HG02642 (cell line): Measurements from ENCODE around the gene PDE6G.

Experiments used
- ATAC-seq: cut with Tn5 transposase; IDR thresholded peaks from one replicate; pipeline ENCODE4 v1.9.1; 2021; ENCODE audit warnings: mild to moderate bottlenecking; ENCODE audit not compliant: unreplicated experiment, poor library complexity

The PDE6G gene

GRCh38 chr17:81656118-81656743 lies at the start of gene PDE6G:
Gene PDE6G, minus strand, starts transcription at chr17:81656542. Its CDS starts 3,237 bp downstream, at chr17:81653305.
- ATAC-seq: no peak

GRCh38 chr17:81705518-81706231 lies 49.3 kb upstream of the PDE6G start:
- ATAC-seq: no peak

GRCh38 chr17:81703747-81704654 lies 47.7 kb upstream of the PDE6G start:
- no peak for ATAC-seq

DNA sequence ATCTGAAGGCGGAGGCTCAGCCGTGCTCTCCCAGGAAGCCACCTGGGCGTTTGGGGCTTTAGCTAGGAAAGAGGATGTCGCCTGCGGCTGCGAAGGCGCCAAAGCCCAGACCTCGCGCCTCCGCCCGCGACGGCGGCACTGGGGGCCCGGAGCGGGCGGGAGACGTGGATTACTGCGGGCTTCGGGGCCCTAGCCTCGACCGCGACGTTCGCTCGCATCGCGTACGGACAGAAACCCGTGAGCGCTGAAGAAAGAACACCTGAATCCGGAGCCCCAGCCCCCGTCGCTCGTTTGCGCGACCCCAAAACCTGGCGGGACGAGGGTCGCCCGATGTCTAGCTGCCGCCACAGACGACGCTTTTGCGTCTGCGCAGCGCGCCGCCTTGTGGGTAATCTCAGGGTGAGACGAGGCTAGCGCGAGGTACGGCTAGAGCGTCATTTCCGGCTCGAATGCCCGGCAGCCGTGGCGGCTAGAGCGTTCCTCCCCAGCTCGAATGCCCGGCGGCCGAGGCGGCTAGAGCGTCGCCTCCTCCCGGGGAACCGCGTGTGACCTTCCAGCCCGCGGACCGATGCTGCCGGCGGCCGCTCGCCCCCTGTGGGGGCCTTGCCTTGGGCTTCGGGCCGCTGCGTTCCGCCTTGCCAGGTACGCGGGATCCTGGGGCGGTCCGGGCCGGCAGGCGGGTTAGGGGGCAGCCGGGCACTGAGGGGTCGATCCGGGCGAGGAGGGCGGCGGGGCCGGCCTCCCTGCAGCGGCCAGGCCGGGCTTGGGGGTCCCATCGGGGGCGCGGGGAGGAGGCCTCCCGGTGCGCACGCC lies 46.8 kb upstream of the PDE6G start, which contains the start of gene MRPL12:
Gene MRPL12 (plus strand): TSS at position 434 of the 813 bp plus-strand sequence. CDS start 135 bp downstream, at position 569.
- ATAC-seq: peak; percentile 85

DNA sequence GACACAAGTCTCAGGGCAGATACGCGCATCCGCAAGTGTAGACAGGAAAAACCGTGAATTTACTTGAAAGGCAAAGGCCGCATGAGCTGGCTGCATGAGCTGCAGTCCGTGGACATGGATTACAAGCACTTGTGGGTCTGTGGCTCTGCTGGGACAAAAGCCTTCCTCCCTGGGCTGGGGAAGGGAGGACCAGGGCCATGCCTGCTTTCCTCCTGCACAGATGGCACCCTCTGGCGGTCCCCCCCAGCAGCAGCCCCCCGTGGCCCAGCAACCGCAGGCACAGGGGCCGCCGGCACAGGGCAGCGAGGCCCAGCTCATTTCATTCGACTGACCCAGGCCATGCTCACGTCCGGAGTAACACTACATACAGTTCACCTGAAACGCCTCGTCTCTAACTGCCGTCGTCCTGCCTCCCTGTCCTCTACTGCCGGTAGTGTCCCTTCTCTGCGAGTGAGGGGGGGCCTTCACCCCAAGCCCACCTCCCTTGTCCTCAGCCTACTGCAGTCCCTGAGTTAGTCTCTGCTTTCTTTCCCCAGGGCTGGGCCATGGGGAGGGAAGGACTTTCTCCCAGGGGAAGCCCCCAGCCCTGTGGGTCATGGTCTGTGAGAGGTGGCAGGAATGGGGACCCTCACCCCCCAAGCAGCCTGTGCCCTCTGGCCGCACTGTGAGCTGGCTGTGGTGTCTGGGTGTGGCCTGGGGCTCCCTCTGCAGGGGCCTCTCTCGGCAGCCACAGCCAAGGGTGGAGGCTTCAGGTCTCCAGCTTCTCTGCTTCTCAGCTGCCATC lies 45.1 kb upstream of the PDE6G start:
- ATAC-seq: no peak

DNA sequence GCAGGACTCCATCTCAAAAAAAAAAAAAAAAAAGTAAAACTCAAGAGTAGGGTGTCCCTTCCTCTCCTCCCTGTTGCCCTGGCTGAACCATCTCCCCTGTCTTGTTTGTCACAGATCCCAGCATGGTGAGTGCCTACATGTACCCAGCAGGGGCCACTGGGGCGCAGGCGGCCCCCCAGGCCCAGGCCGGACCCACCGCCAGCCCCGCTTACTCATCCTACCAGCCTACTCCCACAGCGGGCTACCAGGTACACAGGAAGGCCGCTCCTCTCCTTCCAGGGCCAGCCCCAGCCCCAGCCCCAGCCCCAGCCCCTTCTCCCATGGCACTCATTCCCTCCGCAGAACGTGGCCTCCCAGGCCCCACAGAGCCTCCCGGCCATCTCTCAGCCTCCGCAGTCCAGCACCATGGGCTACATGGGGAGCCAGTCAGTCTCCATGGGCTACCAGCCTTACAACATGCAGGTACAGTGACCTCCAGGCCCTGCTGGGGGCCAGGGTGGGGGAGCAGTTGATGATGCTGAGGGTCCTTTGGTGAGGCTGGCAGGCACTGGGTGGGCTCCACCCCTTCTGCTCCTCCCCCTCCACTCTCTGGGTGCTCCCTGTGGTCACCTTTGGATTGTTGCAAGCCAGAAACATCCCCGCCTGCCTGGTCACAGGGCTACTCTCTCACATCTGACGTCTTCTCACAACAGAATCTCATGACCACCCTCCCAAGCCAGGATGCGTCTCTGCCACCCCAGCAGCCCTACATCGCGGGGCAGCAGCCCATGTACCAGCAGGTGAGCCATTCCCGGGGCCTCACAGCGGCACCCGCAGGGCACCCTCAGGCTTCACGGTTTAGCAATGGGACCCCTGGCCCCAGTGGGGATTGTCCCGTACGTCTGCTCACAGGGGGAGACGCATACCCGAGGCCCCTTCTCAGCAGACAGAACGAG lies 44.3 kb upstream of the PDE6G start:
- ATAC-seq: no peak

DNA sequence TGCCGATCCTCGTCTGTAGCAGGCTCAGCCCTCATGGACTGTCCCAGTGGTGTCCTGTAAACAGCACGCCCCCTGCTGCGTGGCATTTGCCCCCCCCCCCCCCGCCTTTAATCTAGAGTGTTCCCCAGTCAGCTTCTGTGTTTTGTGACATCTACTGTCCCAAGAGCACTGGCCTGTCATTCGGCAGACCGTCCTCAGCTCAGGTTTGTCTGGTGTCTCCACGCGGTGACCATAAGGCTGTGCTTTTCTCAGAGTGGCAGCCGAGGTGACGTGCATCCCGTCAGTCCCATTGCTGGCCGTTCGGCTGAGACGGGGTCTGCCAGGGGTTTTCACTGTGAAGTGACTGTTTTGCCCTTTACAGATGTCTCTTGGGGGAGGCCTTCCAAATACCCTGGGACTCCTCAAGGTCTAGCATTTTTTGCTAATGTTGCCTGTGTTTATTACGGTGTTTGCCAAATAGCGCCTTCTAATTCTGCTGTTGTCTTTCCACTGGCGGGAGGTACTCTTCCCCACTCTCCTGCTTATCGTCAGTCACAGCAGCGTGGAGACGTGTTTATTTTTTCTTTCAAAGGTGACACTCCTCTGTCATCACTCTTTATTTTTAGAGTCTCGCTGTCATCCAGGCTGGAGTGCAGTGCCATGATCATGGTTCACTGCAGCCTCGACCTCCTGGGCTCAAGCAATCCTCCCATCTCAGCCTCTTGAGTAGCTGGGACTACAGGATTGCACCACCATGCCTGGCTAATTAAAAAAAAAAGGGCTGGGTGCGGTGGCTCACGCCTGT lies 41.1 kb upstream of the PDE6G start:
- no peak for ATAC-seq

DNA sequence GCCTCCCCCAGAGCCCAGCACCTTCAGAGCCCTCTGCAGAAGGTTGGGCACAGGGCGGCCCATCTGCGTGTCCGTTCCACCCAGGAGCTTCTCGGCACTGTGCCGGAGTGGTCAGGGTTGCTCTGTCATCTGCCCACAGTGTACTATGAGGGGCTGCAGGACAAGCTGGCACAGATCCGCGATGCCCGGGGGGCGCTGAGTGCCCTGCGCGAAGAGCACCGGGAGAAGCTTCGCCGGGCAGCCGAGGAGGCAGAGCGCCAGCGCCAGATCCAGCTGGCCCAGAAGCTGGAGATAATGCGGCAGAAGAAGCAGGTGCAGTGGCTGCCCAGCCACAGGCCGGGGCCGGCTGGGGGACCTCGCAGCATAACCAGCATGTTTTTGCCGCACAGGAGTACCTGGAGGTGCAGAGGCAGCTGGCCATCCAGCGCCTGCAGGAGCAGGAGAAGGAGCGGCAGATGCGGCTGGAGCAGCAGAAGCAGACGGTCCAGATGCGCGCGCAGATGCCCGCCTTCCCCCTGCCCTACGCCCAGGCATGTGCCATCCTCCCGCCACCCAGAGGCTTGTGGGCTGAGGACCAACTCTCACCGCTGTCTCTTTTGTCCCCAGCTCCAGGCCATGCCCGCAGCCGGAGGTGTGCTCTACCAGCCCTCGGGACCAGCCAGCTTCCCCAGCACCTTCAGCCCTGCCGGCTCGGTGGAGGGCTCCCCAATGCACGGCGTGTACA lies 40.0 kb upstream of the PDE6G start:
- no peak for ATAC-seq

DNA sequence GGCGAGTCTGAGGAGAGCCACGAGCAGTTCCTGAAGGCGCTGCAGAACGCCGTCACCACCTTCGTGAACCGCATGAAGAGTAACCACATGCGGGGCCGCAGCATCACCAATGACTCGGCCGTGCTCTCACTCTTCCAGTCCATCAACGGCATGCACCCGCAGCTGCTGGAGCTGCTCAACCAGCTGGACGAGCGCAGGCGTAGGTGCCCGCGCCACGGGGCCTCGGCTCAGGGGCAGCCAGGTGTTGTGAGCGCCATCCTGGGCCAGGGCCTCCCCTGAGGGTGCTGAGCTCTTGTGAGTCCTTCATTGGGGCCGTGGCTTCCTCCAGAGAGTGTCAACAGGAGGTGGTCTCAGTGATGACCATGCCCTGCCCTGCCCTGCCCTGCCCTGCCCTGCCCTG lies 39.5 kb upstream of the PDE6G start:
- ATAC-seq: no peak

GRCh38 chr17:81695211-81695610 lies 38.9 kb upstream of the PDE6G start:
- no peak for ATAC-seq

- no peak for ATAC-seq
These were observed 38.5 kb upstream of the PDE6G start for GRCh38 chr17:81694810-81695209.

DNA sequence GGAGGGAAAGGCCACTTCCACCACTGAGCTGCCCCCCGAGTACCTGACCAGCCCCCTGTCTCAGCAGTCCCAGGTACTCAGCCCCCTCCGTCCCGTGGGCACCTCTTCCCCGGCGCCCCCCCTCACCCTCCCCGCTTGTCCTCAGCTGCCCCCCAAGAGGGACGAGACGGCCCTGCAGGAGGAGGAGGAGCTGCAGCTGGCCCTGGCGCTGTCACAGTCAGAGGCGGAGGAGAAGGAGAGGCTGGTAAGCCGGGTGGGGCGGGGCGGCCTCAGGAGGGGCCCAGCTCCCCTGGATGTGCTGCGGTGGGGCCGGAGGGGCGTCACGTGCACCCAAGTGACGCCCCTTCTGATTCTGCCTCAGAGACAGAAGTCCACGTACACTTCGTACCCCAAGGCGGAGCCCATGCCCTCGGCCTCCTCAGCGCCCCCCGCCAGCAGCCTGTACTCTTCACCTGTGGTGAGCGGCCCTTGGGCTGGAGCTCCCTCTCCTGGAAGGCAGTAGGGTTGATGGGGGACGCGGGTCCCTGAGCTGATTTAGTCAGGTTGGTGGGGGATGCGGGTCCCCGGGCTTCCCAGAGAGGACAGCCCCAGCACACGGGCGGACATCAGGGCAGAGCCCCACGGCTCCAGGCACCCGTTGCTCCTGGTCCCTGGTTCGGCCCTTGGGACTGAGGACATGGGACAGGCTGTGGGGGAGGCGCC lies 37.3 kb upstream of the PDE6G start:
- ATAC-seq: no peak

GRCh38 chr17:81691608-81692007 lies 35.3 kb upstream of the PDE6G start:
- ATAC-seq: no peak

GRCh38 chr17:81691196-81691595 lies 34.9 kb upstream of the PDE6G start:
- no peak for ATAC-seq

DNA sequence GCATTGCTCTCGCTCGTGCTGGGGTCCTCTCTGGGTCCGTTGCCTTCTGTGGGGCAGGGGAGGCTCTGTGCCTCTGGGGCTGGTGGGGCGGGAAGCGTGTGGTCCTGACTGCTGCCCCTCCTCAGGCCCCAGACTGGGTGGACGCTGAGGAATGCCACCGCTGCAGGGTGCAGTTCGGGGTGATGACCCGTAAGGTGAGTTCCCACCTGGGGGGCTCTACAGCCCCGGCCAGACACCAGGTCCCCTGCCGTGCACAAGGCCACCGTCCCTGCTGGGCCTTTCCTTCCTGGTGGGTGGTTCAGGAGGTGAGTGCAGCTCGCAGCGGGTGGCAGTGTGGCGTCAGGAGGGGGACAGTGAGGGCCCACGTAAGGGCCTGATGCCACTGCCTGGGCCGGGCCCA lies 34.2 kb upstream of the PDE6G start:
- no peak for ATAC-seq

- no peak for ATAC-seq
These were observed 33.7 kb upstream of the PDE6G start for GRCh38 chr17:81690066-81690465.
